ENCODE data around the gene CLGN. TPM values are rescaled to one million over a fixed set of nuclear protein-coding genes. Genes with fewer than 3 reads are reported as not detected.
"Not testable (repeated sequence)": the region's sequence is repeated elsewhere in the genome, so short reads cannot be mapped to it uniquely, and the experiment has no call there.

CLGN gene
- total RNA-seq, 4 donors from 2014 or later, result 0.70 to 3.8 (median 1.9) TPM

- WGBS, 2 donors, result 73 to 90% methylated on average over 1 of the region's 1 CpG
- TF ChIP-seq, protein P1, sequence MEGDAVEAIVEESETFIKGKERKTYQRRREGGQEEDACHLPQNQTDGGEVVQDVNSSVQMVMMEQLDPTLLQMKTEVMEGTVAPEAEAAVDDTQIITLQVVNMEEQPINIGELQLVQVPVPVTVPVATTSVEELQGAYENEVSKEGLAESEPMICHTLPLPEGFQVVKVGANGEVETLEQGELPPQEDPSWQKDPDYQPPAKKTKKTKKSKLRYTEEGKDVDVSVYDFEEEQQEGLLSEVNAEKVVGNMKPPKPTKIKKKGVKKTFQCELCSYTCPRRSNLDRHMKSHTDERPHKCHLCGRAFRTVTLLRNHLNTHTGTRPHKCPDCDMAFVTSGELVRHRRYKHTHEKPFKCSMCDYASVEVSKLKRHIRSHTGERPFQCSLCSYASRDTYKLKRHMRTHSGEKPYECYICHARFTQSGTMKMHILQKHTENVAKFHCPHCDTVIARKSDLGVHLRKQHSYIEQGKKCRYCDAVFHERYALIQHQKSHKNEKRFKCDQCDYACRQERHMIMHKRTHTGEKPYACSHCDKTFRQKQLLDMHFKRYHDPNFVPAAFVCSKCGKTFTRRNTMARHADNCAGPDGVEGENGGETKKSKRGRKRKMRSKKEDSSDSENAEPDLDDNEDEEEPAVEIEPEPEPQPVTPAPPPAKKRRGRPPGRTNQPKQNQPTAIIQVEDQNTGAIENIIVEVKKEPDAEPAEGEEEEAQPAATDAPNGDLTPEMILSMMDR (IDR thresholded peaks at IDR 0.05), result no peak
- no peak for TF ChIP-seq POLR2A (IDR thresholded peaks at IDR 0.05)
- Histone ChIP-seq H3K27ac (no peak overlapping the region), H3K9me3 (no peaks in the 10 kb centered on the region), H3K27me3 (peaks cover 0 to 4% (median 0%) of the 10 kb centered on the region in 4 donors), H3K4me3 (no peak overlapping the region), H3K36me3 (no peaks in the 10 kb centered on the region), H3K4me1 (no peaks in the 10 kb centered on the region)
- intact Hi-C loops (cut with DNase I), result no loop called here
- no peak for DNase-seq
Observed at GRCh38 chr4:140463614-140464013, 36.2 kb upstream of the CLGN start.

DNA sequence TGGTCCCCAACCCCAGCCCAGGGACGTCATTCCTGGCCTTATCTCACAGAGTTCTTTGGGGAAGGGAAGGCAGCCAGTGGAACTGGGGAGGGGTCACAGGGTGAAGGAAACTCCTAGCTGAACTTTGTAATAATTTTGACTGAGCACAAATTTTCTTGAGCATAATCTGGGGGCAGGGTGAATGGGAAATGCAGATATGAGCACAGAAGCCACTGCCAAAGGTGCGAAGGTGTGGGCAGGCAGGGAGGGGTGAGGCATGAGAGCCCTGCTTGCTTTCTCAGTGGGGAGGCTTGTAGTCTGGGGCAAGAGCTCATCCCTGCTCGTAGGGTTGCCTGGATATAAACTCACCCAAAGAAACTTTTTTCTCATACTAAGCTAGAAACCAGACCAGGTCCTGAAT lies 35.7 kb upstream of the CLGN start:
- H3K4me1 ChIP-seq, result no peaks in the 10 kb centered on the region
- H3K27me3 ChIP-seq, result no peaks in the 10 kb centered on the region
- TF ChIP-seq POLR2A (IDR thresholded peaks at IDR 0.05), result no peak
- TF ChIP-seq, protein P1 (IDR thresholded peaks at IDR 0.05), result no peak
- 63 to 66% methylated on average over 3 of the region's 3 CpGs for WGBS, 2 donors
- no peak overlapping the region for H3K4me3 ChIP-seq
- intact Hi-C loops (cut with DNase I), result no loop called here
- no peaks in the 10 kb centered on the region for H3K36me3 ChIP-seq
- no peaks in the 10 kb centered on the region for H3K9me3 ChIP-seq
- H3K27ac ChIP-seq, result no peak overlapping the region
- DNase-seq, result no peak

DNA sequence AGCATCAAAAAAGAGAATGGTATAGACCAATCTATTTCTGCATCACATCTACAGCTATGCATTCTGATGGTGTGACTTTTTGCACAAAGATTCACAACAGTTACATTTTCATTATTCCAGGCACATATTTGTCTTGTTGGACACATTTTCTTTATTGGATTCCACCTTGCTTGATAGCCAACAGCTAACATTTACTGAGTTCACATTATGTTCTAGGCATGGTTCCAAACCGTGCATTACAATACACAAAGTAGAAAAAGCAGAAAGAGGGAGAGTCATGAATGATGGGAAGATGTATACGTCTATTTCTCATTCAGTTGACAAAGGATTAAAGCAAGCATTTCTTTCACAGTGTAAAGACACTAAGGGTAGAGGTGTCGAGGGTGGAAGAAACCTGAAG lies 22.9 kb upstream of the CLGN start:
- WGBS, 2 donors, result 17 to 18% methylated on average over 3 of the region's 3 CpGs
- TF ChIP-seq, protein P1 (IDR thresholded peaks at IDR 0.05), result no peak
- TF ChIP-seq POLR2A (IDR thresholded peaks at IDR 0.05), result no peak
- peaks cover 0 to 3% (median 0%) of the 10 kb centered on the region in 4 donors for H3K27me3 ChIP-seq
- H3K4me3 ChIP-seq, result no peak overlapping the region
- intact Hi-C loops (cut with DNase I), result no loop called here
- H3K27ac ChIP-seq, result no peak overlapping the region
- H3K4me1 ChIP-seq, result peaks cover 0 to 7% (median 0%) of the 10 kb centered on the region in 3 donors
- H3K36me3 ChIP-seq, result no peaks in the 10 kb centered on the region
- no peaks in the 10 kb centered on the region for H3K9me3 ChIP-seq
- no peak for DNase-seq

GRCh38 chr4:140448830-140449229 lies 21.4 kb upstream of the CLGN start:
- Histone ChIP-seq H3K27me3 (peaks cover 0 to 8% (median 0%) of the 10 kb centered on the region in 4 donors), H3K36me3 (no peaks in the 10 kb centered on the region), H3K4me3 (no peak overlapping the region), H3K9me3 (no peaks in the 10 kb centered on the region), H3K4me1 (peaks cover 0 to 7% (median 0%) of the 10 kb centered on the region in 3 donors), H3K27ac (no peak overlapping the region)
- intact Hi-C loops (cut with DNase I), result no loop called here
- 18 to 26% methylated on average over 2 of the region's 2 CpGs for WGBS, 2 donors
- no peak for DNase-seq
- TF ChIP-seq, protein P1 (IDR thresholded peaks at IDR 0.05), result no peak
- no peak for TF ChIP-seq POLR2A (IDR thresholded peaks at IDR 0.05)

DNA sequence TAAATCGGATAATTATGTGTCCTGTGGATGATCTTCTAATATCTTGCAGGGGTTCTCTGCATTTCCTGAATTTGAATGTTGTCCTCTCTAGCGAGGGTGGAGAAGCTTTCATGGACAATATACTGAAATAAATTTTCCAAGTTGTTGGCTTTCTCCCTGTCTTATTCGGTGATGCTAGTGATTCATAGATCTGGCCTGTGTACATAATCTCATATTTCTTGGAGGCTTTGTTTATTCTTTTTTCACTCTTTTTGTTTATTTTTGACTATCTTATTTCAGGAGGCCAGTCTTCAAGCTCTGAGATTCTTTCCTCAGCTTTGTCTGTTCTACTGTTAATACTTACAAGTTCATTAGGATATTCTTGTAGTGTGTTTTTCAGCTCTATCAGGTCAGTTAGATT lies 20.7 kb upstream of the CLGN start:
- intact Hi-C loops (cut with DNase I), result no loop called here
- Histone ChIP-seq H3K9me3 (no peaks in the 10 kb centered on the region), H3K27me3 (peaks cover 0 to 8% (median 0%) of the 10 kb centered on the region in 4 donors), H3K27ac (no peak overlapping the region), H3K4me1 (peaks cover 0 to 7% (median 0%) of the 10 kb centered on the region in 3 donors), H3K4me3 (no peak overlapping the region), H3K36me3 (no peaks in the 10 kb centered on the region)
- WGBS, 2 donors, result 30 to 39% methylated on average over 3 of the region's 3 CpGs
- DNase-seq, result no peak
- TF ChIP-seq POLR2A (IDR thresholded peaks at IDR 0.05), result no peak
- TF ChIP-seq, protein P1 (IDR thresholded peaks at IDR 0.05), result no peak

GRCh38 chr4:140444347-140444746 lies 16.9 kb upstream of the CLGN start:
- WGBS, 2 donors, result 83 to 95% methylated on average over 4 of the region's 4 CpGs
- H3K4me3 ChIP-seq; intact Hi-C loops (cut with DNase I); DNase-seq; H3K4me1 ChIP-seq; H3K27ac ChIP-seq; H3K36me3 ChIP-seq; H3K27me3 ChIP-seq; H3K9me3 ChIP-seq: not testable (repeated sequence)
